ENCODE data around the gene CLCN1. TPM values are rescaled to one million over a fixed set of nuclear protein-coding genes. Genes with fewer than 3 reads are reported as not detected.
"Not testable (repeated sequence)": the region's sequence is repeated elsewhere in the genome, so short reads cannot be mapped to it uniquely, and the experiment has no call there.

The CLCN1 gene
- total and polyA plus RNA-seq, 10 of the 15 experiments (the other 5 are each of a cell fraction or from before 2014, with no cell fraction given): 0.30 TPM; not detected in 9

DNA sequence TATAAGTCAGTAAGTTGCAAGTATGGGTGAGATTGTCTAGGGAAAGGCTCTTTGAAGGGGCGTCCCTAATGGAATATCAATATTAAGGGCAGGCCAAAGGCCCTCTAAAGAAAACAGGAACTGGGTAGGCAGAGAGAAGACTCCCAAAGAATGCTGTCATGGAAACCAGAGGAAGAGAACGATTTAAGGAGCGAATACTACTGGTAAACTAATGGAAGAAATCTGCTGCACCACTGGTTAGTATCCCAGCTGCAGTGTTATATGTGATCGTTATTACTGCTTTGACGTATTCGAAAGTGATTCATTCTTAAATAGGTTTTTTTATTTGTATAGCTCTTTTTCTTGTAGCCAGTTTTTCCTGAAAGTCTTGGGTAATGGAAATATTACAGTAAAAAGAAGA is 26.5 kb upstream of the CLCN1 start (continued):
- TF ChIP-seq, protein P1, sequence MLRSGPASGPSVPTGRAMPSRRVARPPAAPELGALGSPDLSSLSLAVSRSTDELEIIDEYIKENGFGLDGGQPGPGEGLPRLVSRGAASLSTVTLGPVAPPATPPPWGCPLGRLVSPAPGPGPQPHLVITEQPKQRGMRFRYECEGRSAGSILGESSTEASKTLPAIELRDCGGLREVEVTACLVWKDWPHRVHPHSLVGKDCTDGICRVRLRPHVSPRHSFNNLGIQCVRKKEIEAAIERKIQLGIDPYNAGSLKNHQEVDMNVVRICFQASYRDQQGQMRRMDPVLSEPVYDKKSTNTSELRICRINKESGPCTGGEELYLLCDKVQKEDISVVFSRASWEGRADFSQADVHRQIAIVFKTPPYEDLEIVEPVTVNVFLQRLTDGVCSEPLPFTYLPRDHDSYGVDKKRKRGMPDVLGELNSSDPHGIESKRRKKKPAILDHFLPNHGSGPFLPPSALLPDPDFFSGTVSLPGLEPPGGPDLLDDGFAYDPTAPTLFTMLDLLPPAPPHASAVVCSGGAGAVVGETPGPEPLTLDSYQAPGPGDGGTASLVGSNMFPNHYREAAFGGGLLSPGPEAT (IDR thresholded peaks at IDR 0.05; ENCODE audit: low read depth): 0 out of 2 replicates have a peak, but pooled peaks have one; percentile 24
- TF ChIP-seq SMC3 (IDR thresholded peaks at IDR 0.05; ENCODE audit: borderline replicate concordance, low read length) (no peak), PML (IDR thresholded peaks at IDR 0.05; ENCODE audit: low read length) (no peak), POLR2A (IDR thresholded peaks at IDR 0.05; ENCODE audit: low read depth, low read length) (no peak), BACH1 (IDR thresholded peaks at IDR 0.05; ENCODE audit: borderline replicate concordance) (no peak), BCL11A (IDR thresholded peaks at IDR 0.05; ENCODE audit: low read depth, low read length) (no peak), EGR1 (IDR thresholded peaks at IDR 0.05; ENCODE audit: borderline replicate concordance in 1 of 2, low read depth in 2 of 2, low read length in 2 of 2) (no peak)

DNA sequence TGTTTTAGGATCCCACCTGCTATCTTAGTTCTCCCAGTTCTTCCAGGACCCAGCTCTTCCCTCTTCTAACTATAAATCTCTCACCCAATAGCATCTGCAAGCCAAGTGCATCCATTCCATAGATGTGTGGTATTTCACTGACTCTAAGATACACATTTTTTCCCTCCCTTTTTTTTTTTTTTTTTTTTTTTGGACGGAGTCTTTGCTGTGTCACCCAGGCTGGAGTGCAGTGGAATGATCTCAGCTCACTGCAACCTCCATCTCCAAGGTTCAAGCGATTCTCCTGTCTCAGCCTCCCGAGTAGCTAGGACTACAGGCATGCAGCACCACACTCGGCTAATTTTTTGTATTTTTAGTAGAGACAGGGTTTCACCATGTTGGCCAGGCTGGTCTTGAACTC is 26.0 kb upstream of the CLCN1 start:
- ChIA-PET RAD21 (ENCODE audit: unreplicated experiment) (interaction anchor here (0.6 to 0.8 kb wide), 2 partner anchors 27 to 282 kb away, joined by 4 to 5 read pairs; partner anchors contain the start of gene GSTK1), SMC1A (ENCODE audit: uncharacterized antibody, unreplicated experiment) (interaction anchor here (0.6 to 1.8 kb wide), 8 partner anchors 18 to 125 kb away, joined by 3 to 7 read pairs (median 4); partner anchors contain the start of gene GSTK1), POLR2A (interaction anchor here (0.6 to 1.1 kb wide), 3 partner anchors 9 to 27 kb away, joined by 3 to 5 read pairs (median 3); partner anchors contain the start of gene GSTK1), CTCF (interaction anchor here (0.8 to 2.9 kb wide), 8 partner anchors 9 to 90 kb away, joined by 3 to 17 read pairs (median 3); no protein-coding TSS in a partner anchor)
- Histone ChIP-seq H3K4me2 (ENCODE audit: control insufficient read depth, insufficient read depth) (peak overlapping the region; percentile 85), H3K9ac (ENCODE audit: control insufficient read depth, insufficient read depth, low read length) (peak overlapping the region; percentile 85), H3K79me2 (ENCODE audit: control insufficient read depth, insufficient read depth, low read length) (peaks cover 35% of the 10 kb centered on the region), H3K36me3 (ENCODE audit: control insufficient read depth in 2 of 2, insufficient read depth in 2 of 2, low read length in 1 of 2) (peaks cover 11 to 16% of the 10 kb centered on the region in 2 experiments), H3K4me3 (peak overlapping the region; percentile 78)
- intact Hi-C loops (cut with micrococcal nuclease; ENCODE audit: unreplicated experiment): loop anchor here (2.0 kb wide), 2 partner anchors 27 to 91 kb away; partner anchors contain the start of genes GSTK1 and ZYX
- 42% methylated on average over 3 of the region's 4 CpGs for WGBS (ENCODE audit: insufficient coverage, insufficient replicate concordance, low lambda C conversion rate, missing lambda C conversion rate)
- DNase-seq (ENCODE audit: low read depth, low spot score); in situ Hi-C loops (cut with MboI); ATAC-seq; H3K27ac ChIP-seq (ENCODE audit: control insufficient read depth, insufficient read depth); H2AFZ ChIP-seq (ENCODE audit: control insufficient read depth, low read depth, low read length); H3K4me1 ChIP-seq (ENCODE audit: control insufficient read depth, insufficient read depth, low read length); H4K20me1 ChIP-seq (ENCODE audit: control insufficient read depth, insufficient read depth); FAIRE-seq; H3K9me3 ChIP-seq (replicated peaks; ENCODE audit: control insufficient read depth, insufficient read depth, low read length); BruUV-seq (replicated peaks); H3K27me3 ChIP-seq (replicated peaks in 1 of 2; ENCODE audit: control insufficient read depth in 2 of 2, insufficient read depth in 2 of 2, low read length in 1 of 2): not testable (repeated sequence)
